HFF-Myc (cell line): Measurements from ENCODE around the gene PSAPL1.

ENCODE experiments used
- DNase-seq: peaks from one replicate; pipeline ENCODE4 v3.0.0-alpha.2; 2011; ENCODE audit warnings: low read depth; ENCODE audit errors: extremely low read depth
- H3K4me3 ChIP-seq: replicated peaks from 2 replicates; pipeline ENCODE4 v1.5.1; 2011; ENCODE audit warnings: low read depth, mild to moderate bottlenecking, control low read depth, low read length
- CTCF ChIP-seq: IDR thresholded peaks from 2 replicates; pipeline ENCODE4 v1.5.1; 2012; ENCODE audit warnings: mild to moderate bottlenecking, low read depth, low read length, control low read depth; ENCODE audit errors: missing control alignments

The PSAPL1 gene

GRCh38 chr4:7429069-7429416 lies 5.7 kb downstream of the PSAPL1 start:
- TF ChIP-seq CTCF: no peak
- no peak for DNase-seq
- no peak overlapping the region for H3K4me3 ChIP-seq

GRCh38 chr4:7428261-7429068 lies 6.3 kb downstream of the PSAPL1 start:
- H3K4me3 ChIP-seq: no peak overlapping the region
- TF ChIP-seq CTCF: no peak
- DNase-seq: no peak

GRCh38 chr4:7427831-7428260 lies 6.9 kb downstream of the PSAPL1 start:
- no peak for TF ChIP-seq CTCF
- H3K4me3 ChIP-seq: no peak overlapping the region
- no peak for DNase-seq

GRCh38 chr4:7427361-7427760 lies 7.4 kb downstream of the PSAPL1 start:
- no peak overlapping the region for H3K4me3 ChIP-seq
- no peak for DNase-seq
- no peak for TF ChIP-seq CTCF

GRCh38 chr4:7426525-7427171 lies 8.1 kb downstream of the PSAPL1 start:
- TF ChIP-seq CTCF: no peak
- no peak for DNase-seq
- no peak overlapping the region for H3K4me3 ChIP-seq

- no peak for TF ChIP-seq CTCF
- H3K4me3 ChIP-seq: no peak overlapping the region
- DNase-seq: no peak
These were observed 8.9 kb downstream of the PSAPL1 start for GRCh38 chr4:7425591-7426468.
